SK-N-SH treated with all-trans-retinoic acid at 6 μM for 48 hours (cell line): ENCODE results near the gene C7orf33.

Source experiments
- ATAC-seq: fragments of 200-7000 bp; cut with Tn5 transposase; 3 replicates; pipeline ENCODE4 v1.9.1; 2020; ENCODE audit warnings: mild to moderate bottlenecking, moderate library complexity
- ARNTL ChIP-seq: fragments of 450-650 bp; formaldehyde crosslinking; IDR thresholded peaks from 2 replicates; pipeline ENCODE4 v1.5.0; 2020; ENCODE audit warnings: low read depth, mild to moderate bottlenecking, moderate library complexity, borderline replicate concordance
- ESRRG ChIP-seq: fragments of 250-450 bp; sonication (Bioruptor Pico); IDR thresholded peaks from 2 replicates; pipeline ENCODE4 v1.6.1; 2021; ENCODE audit warnings: mild to moderate bottlenecking
- GLIS3 ChIP-seq: fragments of 250-450 bp; sonication (Bioruptor Pico); IDR thresholded peaks from 2 replicates; pipeline ENCODE4 v1.5.0; 2020; ENCODE audit warnings: mild to moderate bottlenecking, moderate library complexity
- ISL1 ChIP-seq: fragments of 250-450 bp; sonication (Bioruptor Pico); IDR thresholded peaks from 2 replicates; pipeline ENCODE4 v2.1.2; 2022; ENCODE audit warnings: mild to moderate bottlenecking, moderate library complexity
- OSR1 ChIP-seq: fragments of 250-450 bp; sonication (Bioruptor Pico); IDR thresholded peaks from 2 replicates; pipeline ENCODE4 v1.8.0; 2022; ENCODE audit warnings: moderate library complexity, mild to moderate bottlenecking, inconsistent platforms
- PPARA ChIP-seq: fragments of 250-450 bp; sonication (Bioruptor Pico); IDR thresholded peaks from 2 replicates; pipeline ENCODE4 v1.5.0; 2020; ENCODE audit warnings: mild to moderate bottlenecking, borderline replicate concordance
- RARB ChIP-seq: fragments of 250-450 bp; sonication (Bioruptor Pico); IDR thresholded peaks from 2 replicates; pipeline ENCODE4 v1.8.0; 2021; ENCODE audit warnings: mild to moderate bottlenecking, moderate library complexity
- SNAI2 ChIP-seq: fragments of 250-450 bp; sonication (Bioruptor Pico); IDR thresholded peaks from 2 replicates; pipeline ENCODE4 v1.5.0; 2020; ENCODE audit warnings: mild to moderate bottlenecking, moderate library complexity
- TCF4 ChIP-seq: fragments of 250-450 bp; sonication (Bioruptor Pico); IDR thresholded peaks from 2 replicates; pipeline ENCODE4 v1.8.0; 2021; ENCODE audit warnings: mild to moderate bottlenecking, moderate library complexity, borderline replicate concordance
- TOX ChIP-seq: fragments of 250-450 bp; sonication (Bioruptor Pico); IDR thresholded peaks from 2 replicates; pipeline ENCODE4 v1.8.0; 2021; ENCODE audit warnings: mild to moderate bottlenecking, moderate library complexity, borderline replicate concordance
- ZC3H10 ChIP-seq: fragments of 250-450 bp; sonication (Bioruptor Pico); IDR thresholded peaks from 2 replicates; pipeline ENCODE4 v1.5.1; 2021; ENCODE audit warnings: mild to moderate bottlenecking, moderate library complexity
- ZFP3 ChIP-seq: fragments of 250-450 bp; sonication (Bioruptor Pico); IDR thresholded peaks from 2 replicates; pipeline ENCODE4 v1.5.0; 2020; ENCODE audit warnings: mild to moderate bottlenecking, moderate library complexity
- ZNF70 ChIP-seq: fragments of 450-650 bp; formaldehyde crosslinking; IDR thresholded peaks from 2 replicates; pipeline ENCODE4 v1.5.0; 2020; ENCODE audit warnings: mild to moderate bottlenecking, moderate library complexity
- TF ChIP-seq, protein P1 (sequence below): fragments of 250-450 bp; sonication (Bioruptor Pico); IDR thresholded peaks from 2 replicates; pipeline ENCODE4 v1.5.0; 2020; ENCODE audit warnings: mild to moderate bottlenecking, moderate library complexity
- TF ChIP-seq, protein P2 (sequence below): fragments of 250-450 bp; sonication (Bioruptor Pico); IDR thresholded peaks from 2 replicates; pipeline ENCODE4 v1.5.1; 2021; ENCODE audit warnings: mild to moderate bottlenecking, moderate library complexity
- TF ChIP-seq, protein P3 (sequence below): fragments of 250-450 bp; sonication (Bioruptor Pico); IDR thresholded peaks from 2 replicates; pipeline ENCODE4 v1.8.0; 2021; ENCODE audit warnings: low read depth, mild to moderate bottlenecking, moderate library complexity, borderline replicate concordance
- TF ChIP-seq, protein P4 (sequence below): fragments of 250-450 bp; sonication (Bioruptor Pico); IDR thresholded peaks from 2 replicates; pipeline ENCODE4 v1.5.1; 2020; ENCODE audit warnings: low read depth, mild to moderate bottlenecking, moderate library complexity
- TF ChIP-seq, protein P5 (sequence below): fragments of 250-450 bp; sonication (Bioruptor Pico); IDR thresholded peaks from 2 replicates; pipeline ENCODE4 v1.8.0; 2020; ENCODE audit warnings: mild to moderate bottlenecking, moderate library complexity, borderline replicate concordance

Gene C7orf33

DNA sequence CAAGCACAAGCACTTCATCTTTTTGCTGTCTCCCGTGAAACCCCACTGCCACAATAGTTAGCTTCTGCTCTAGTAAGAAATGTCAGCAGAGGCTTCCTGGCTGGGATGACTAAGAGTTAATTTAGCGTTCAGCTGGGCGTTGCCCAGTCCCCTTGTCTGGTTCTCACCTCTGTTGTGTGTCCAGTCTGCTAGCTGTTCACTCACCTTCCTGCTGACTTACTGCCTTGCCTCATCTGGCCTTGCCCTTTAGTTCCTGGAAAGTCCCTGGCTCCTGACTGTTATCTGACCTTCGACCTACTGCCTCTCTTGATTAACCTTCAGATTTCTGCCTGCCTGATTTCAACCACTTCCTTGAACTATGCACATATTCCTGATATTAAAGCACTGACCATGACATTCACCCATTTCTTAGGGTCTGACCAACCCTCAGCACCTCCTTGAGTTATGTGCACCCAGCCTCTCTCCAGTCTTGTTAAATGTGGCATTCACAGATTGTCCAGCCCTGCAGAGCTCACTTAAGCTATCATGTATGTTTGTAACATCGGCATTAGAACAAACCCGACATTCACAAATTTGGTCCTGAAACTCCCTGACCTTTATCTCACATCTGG, 30.3 kb downstream of the C7orf33 start:
- no peak for TF ChIP-seq TOX (CRISPR knock-in tag)
- TF ChIP-seq, protein P1, sequence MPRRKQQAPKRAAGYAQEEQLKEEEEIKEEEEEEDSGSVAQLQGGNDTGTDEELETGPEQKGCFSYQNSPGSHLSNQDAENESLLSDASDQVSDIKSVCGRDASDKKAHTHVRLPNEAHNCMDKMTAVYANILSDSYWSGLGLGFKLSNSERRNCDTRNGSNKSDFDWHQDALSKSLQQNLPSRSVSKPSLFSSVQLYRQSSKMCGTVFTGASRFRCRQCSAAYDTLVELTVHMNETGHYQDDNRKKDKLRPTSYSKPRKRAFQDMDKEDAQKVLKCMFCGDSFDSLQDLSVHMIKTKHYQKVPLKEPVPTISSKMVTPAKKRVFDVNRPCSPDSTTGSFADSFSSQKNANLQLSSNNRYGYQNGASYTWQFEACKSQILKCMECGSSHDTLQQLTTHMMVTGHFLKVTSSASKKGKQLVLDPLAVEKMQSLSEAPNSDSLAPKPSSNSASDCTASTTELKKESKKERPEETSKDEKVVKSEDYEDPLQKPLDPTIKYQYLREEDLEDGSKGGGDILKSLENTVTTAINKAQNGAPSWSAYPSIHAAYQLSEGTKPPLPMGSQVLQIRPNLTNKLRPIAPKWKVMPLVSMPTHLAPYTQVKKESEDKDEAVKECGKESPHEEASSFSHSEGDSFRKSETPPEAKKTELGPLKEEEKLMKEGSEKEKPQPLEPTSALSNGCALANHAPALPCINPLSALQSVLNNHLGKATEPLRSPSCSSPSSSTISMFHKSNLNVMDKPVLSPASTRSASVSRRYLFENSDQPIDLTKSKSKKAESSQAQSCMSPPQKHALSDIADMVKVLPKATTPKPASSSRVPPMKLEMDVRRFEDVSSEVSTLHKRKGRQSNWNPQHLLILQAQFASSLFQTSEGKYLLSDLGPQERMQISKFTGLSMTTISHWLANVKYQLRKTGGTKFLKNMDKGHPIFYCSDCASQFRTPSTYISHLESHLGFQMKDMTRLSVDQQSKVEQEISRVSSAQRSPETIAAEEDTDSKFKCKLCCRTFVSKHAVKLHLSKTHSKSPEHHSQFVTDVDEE (CRISPR knock-in tag): no peak
- TF ChIP-seq RARB: no peak
- TF ChIP-seq ZNF70 (CRISPR knock-in tag): no peak
- TF ChIP-seq, protein P2, sequence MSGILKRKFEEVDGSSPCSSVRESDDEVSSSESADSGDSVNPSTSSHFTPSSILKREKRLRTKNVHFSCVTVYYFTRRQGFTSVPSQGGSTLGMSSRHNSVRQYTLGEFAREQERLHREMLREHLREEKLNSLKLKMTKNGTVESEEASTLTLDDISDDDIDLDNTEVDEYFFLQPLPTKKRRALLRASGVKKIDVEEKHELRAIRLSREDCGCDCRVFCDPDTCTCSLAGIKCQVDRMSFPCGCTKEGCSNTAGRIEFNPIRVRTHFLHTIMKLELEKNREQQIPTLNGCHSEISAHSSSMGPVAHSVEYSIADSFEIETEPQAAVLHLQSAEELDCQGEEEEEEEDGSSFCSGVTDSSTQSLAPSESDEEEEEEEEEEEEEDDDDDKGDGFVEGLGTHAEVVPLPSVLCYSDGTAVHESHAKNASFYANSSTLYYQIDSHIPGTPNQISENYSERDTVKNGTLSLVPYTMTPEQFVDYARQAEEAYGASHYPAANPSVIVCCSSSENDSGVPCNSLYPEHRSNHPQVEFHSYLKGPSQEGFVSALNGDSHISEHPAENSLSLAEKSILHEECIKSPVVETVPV (CRISPR knock-in tag): no peak
- TF ChIP-seq SNAI2: no peak
- no peak for TF ChIP-seq GLIS3 (CRISPR knock-in tag)
- TF ChIP-seq ZFP3 (CRISPR knock-in tag): no peak
- TF ChIP-seq ISL1 (CRISPR knock-in tag): no peak
- no peak for ATAC-seq

DNA sequence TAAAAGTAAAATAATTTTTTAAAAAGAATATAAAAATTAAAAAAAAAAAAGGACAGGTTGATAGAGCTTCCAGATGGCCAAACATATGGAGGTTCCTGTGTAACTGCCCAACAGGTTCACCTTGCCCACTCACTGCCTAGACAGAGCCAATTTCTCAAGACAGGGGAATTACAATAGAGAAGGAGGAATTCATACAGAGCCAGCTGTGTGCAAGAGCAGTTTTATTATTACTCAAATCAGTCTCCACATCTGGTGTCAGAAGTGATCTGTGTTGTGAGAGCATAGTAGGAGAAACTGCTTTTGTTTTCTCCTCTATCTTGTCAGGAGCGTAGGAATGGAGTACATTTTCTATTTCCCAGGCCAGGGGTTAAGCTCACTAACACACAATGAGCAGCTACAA, 31.0 kb downstream of the C7orf33 start:
- TF ChIP-seq RARB: no peak
- no peak for TF ChIP-seq PPARA (CRISPR knock-in tag)
- TF ChIP-seq OSR1 (CRISPR knock-in tag): no peak
- no peak for TF ChIP-seq GLIS3 (CRISPR knock-in tag)
- TF ChIP-seq ESRRG: no peak
- TF ChIP-seq ZNF70 (CRISPR knock-in tag): no peak
- no peak for TF ChIP-seq ARNTL (CRISPR knock-in tag)
- TF ChIP-seq TOX (CRISPR knock-in tag): no peak
- TF ChIP-seq, protein P3, sequence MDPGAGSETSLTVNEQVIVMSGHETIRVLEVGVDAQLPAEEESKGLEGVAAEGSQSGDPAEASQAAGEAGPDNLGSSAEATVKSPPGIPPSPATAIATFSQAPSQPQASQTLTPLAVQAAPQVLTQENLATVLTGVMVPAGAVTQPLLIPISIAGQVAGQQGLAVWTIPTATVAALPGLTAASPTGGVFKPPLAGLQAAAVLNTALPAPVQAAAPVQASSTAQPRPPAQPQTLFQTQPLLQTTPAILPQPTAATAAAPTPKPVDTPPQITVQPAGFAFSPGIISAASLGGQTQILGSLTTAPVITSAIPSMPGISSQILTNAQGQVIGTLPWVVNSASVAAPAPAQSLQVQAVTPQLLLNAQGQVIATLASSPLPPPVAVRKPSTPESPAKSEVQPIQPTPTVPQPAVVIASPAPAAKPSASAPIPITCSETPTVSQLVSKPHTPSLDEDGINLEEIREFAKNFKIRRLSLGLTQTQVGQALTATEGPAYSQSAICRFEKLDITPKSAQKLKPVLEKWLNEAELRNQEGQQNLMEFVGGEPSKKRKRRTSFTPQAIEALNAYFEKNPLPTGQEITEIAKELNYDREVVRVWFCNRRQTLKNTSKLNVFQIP (CRISPR knock-in tag): no peak
- no peak for TF ChIP-seq ZC3H10 (CRISPR knock-in tag)
- no peak for TF ChIP-seq TCF4
- TF ChIP-seq, all 23 proteins: peak for 0
- no peak for ATAC-seq

DNA sequence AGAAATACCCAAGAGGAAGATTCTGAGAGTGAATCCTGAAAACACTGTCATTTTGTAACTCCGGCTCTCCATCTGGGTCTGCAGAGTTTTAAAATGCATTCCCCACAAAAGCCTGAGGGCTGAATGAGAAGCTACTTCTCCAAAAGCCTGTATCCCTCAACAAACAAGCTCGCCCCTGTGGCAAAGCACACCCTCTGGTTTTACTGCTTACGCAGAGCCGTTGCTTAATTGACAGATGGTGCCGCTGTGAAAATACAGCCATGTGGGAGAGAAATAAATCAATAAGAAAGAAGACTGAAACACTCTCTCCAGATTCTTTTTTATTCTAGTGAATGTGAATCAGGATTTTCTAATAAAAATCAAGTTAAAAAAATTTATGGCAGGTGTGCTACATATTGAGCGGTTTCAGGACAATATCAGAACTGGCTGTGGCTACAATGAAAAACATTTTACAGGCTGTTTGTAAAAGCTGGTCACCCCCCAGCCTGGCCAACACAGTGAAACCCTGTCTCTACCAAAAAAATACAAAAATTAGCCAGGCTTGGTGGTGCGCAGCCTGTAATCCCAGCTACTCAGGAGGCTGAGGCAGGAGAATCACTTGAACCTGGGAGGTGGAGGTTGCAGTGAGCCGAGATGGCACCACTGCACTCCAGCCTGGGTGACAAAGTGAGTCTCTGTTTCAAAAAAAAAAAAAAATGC, 32.5 kb downstream of the C7orf33 start:
- TF ChIP-seq, protein P1 (CRISPR knock-in tag): peak; percentile 23; the same call in 1 of the 2 replicates
- TF ChIP-seq TOX (CRISPR knock-in tag) (no peak), TCF4 (peak; percentile 75; the same call in 1 of the 2 replicates)
- TF ChIP-seq, all 23 proteins: peak for 2
- peak; percentile 7; the same call in 1 of the 3 replicates for ATAC-seq

DNA sequence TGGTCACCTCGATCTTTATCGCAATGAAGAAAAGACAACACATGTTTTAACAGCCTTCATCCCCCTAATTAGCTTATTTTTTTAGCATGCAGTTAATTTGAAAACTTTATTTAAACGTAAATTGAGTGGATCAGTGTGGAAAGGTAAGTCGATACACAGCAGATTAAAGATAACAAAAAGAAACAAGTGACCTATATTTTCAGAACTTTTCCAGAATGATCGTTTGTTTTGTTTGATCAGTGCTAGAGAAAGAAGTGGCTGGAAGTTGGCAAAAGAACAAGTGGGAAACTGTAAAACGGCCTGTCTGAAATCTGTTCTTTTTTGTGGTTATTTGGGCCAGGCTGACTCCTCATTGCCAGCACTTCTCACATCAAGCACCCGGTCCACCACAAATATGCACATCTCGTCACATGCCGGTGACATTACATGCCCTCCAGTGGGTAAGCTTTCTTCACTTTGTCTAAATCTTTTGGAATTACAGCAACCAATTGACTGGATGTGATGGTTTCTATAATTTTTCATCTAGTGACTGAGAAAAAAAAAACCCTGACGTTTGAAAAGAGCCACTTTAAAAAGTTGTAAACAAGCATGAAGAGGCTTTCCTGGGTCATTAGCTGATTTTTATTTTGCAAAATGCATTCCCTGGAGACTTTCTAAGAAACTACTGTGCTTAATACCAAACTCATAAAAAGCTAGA, 33.2 kb downstream of the C7orf33 start:
- peak; percentile 77 for ATAC-seq
- TF ChIP-seq ISL1 (CRISPR knock-in tag) (no peak), GLIS3 (CRISPR knock-in tag) (no peak), ARNTL (CRISPR knock-in tag) (no peak), ZC3H10 (CRISPR knock-in tag) (no peak)
- TF ChIP-seq, protein P3 (CRISPR knock-in tag): no peak
- TF ChIP-seq, protein P4, sequence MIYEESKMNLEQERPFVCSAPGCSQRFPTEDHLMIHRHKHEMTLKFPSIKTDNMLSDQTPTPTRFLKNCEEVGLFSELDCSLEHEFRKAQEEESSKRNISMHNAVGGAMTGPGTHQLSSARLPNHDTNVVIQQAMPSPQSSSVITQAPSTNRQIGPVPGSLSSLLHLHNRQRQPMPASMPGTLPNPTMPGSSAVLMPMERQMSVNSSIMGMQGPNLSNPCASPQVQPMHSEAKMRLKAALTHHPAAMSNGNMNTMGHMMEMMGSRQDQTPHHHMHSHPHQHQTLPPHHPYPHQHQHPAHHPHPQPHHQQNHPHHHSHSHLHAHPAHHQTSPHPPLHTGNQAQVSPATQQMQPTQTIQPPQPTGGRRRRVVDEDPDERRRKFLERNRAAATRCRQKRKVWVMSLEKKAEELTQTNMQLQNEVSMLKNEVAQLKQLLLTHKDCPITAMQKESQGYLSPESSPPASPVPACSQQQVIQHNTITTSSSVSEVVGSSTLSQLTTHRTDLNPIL: no peak
- TF ChIP-seq, protein P5, sequence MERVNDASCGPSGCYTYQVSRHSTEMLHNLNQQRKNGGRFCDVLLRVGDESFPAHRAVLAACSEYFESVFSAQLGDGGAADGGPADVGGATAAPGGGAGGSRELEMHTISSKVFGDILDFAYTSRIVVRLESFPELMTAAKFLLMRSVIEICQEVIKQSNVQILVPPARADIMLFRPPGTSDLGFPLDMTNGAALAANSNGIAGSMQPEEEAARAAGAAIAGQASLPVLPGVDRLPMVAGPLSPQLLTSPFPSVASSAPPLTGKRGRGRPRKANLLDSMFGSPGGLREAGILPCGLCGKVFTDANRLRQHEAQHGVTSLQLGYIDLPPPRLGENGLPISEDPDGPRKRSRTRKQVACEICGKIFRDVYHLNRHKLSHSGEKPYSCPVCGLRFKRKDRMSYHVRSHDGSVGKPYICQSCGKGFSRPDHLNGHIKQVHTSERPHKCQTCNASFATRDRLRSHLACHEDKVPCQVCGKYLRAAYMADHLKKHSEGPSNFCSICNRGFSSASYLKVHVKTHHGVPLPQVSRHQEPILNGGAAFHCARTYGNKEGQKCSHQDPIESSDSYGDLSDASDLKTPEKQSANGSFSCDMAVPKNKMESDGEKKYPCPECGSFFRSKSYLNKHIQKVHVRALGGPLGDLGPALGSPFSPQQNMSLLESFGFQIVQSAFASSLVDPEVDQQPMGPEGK: no peak
